HG02870 (cell line): ENCODE data around the gene KCNK1.

Experiments used
- ATAC-seq: cut with Tn5 transposase; IDR thresholded peaks from one replicate; pipeline ENCODE4 v1.9.1; 2021; ENCODE audit warnings: mild to moderate bottlenecking, moderate library complexity; ENCODE audit not compliant: unreplicated experiment

Gene KCNK1

GRCh38 chr1:233635765-233636502, 22.0 kb downstream of the KCNK1 start:
- no peak for ATAC-seq

GRCh38 chr1:233636503-233636877, 22.6 kb downstream of the KCNK1 start:
- ATAC-seq, result no peak

- ATAC-seq, result no peak
Observed at GRCh38 chr1:233638513-233638912, 24.6 kb downstream of the KCNK1 start.

- no peak for ATAC-seq
Observed at GRCh38 chr1:233639611-233640010, 25.7 kb downstream of the KCNK1 start.

GRCh38 chr1:233640179-233640578, 26.3 kb downstream of the KCNK1 start:
- ATAC-seq, result no peak

- no peak for ATAC-seq
Observed at GRCh38 chr1:233641029-233641428, 27.1 kb downstream of the KCNK1 start.

- no peak for ATAC-seq
Observed at GRCh38 chr1:233647073-233647472, 33.2 kb downstream of the KCNK1 start.

- ATAC-seq, result no peak
Observed at GRCh38 chr1:233647636-233648035, 33.7 kb downstream of the KCNK1 start.

- ATAC-seq, result no peak
Observed at GRCh38 chr1:233651061-233651460, 37.2 kb downstream of the KCNK1 start.

- ATAC-seq, result no peak
Observed at GRCh38 chr1:233651563-233652233, 37.8 kb downstream of the KCNK1 start.

- ATAC-seq, result no peak
Observed at GRCh38 chr1:233652526-233652925, 38.6 kb downstream of the KCNK1 start.

- ATAC-seq, result no peak
Observed at GRCh38 chr1:233654658-233655280, 40.9 kb downstream of the KCNK1 start.

GRCh38 chr1:233655301-233655740, 41.4 kb downstream of the KCNK1 start:
- no peak for ATAC-seq

- ATAC-seq, result no peak
Observed at GRCh38 chr1:233656032-233656635, 42.2 kb downstream of the KCNK1 start.

- no peak for ATAC-seq
Observed at GRCh38 chr1:233656687-233657086, 42.8 kb downstream of the KCNK1 start.

- no peak for ATAC-seq
Observed at GRCh38 chr1:233657466-233657865, 43.6 kb downstream of the KCNK1 start.

- no peak for ATAC-seq
Observed at GRCh38 chr1:233659495-233659894, 45.6 kb downstream of the KCNK1 start.

GRCh38 chr1:233661376-233662159, 47.7 kb downstream of the KCNK1 start:
- no peak for ATAC-seq

GRCh38 chr1:233662575-233663304, 48.8 kb downstream of the KCNK1 start:
- ATAC-seq, result no peak

- ATAC-seq, result no peak
Observed at GRCh38 chr1:233664253-233664652, 50.3 kb downstream of the KCNK1 start.
